ENCODE data around the gene SP8. TPM values are rescaled to one million over a fixed set of nuclear protein-coding genes. Genes with fewer than 3 reads are reported as not detected.

Gene SP8
- total RNA-seq, 1 experiment from 2014 or later: 63.6 TPM

GRCh38 chr7:20798694-20799121 lies 12.0 kb upstream of the SP8 start (continued):
- no peak for TF ChIP-seq E2F4 (CRISPR knock-in tag; IDR thresholded peaks at IDR 0.05; ENCODE audit: borderline replicate concordance, low read depth)
- no peak for TF ChIP-seq RELA (CRISPR knock-in tag; IDR thresholded peaks at IDR 0.05; ENCODE audit: borderline replicate concordance)
- TF ChIP-seq IRF2 (CRISPR knock-in tag; IDR thresholded peaks at IDR 0.05; ENCODE audit: borderline replicate concordance, low read depth): no peak
- no peak for TF ChIP-seq ATF3 (CRISPR knock-in tag; conservative IDR thresholded peaks at IDR 0.05)

GRCh38 chr7:20798081-20798693 lies 11.5 kb upstream of the SP8 start:
- DNase-seq (ENCODE audit: low spot score): peak; percentile 65
- Mint-ChIP-seq H3K9me3 (no peaks in the 10 kb centered on the region), H3K27ac (no peak overlapping the region), H3K4me1 (peaks cover 65% of the 10 kb centered on the region), H3K4me3 (peak overlapping the region; percentile 77), H3K36me3 (no peaks in the 10 kb centered on the region), H3K27me3 (ENCODE audit: low read depth) (peaks cover 23% of the 10 kb centered on the region)
- TF ChIP-seq ZNF423 (CRISPR knock-in tag; IDR thresholded peaks at IDR 0.05): peak; percentile 99
- peak; percentile 51 for TF ChIP-seq SP1 (CRISPR knock-in tag; conservative IDR thresholded peaks at IDR 0.05)
- TF ChIP-seq ZNF232 (CRISPR knock-in tag; IDR thresholded peaks at IDR 0.05): no peak
- TF ChIP-seq TP53 (CRISPR knock-in tag; IDR thresholded peaks at IDR 0.05): 0 out of 2 replicates have a peak, but pooled peaks have one; percentile 42
- peak; percentile 76 for TF ChIP-seq ZNF263 (CRISPR knock-in tag; IDR thresholded peaks at IDR 0.05; ENCODE audit: low read depth)
- TF ChIP-seq GABPB1 (CRISPR knock-in tag; IDR thresholded peaks at IDR 0.05): no peak
- TF ChIP-seq E2F5 (CRISPR knock-in tag; IDR thresholded peaks at IDR 0.05): 0 out of 2 replicates have a peak, but pooled peaks have one; percentile 29
- CTCF ChIA-PET: interaction anchor here (0.6 to 1.1 kb wide), 4 partner anchors 13 to 456 kb away, joined by 3 to 6 read pairs (median 4); no protein-coding TSS in a partner anchor
- POLR2A ChIA-PET: interaction anchor here (1.2 to 1.7 kb wide), 3 partner anchors 12 to 22 kb away, joined by 4 to 16 read pairs (median 7); partner anchors contain the start of gene SP8
- peak; percentile 51 for ATAC-seq

- Mint-ChIP-seq H3K27ac (peak overlapping the region; percentile 22), H3K4me3 (peak overlapping the region; percentile 81), H3K9me3 (no peaks in the 10 kb centered on the region), H3K27me3 (ENCODE audit: low read depth) (peaks cover 29% of the 10 kb centered on the region), H3K36me3 (no peaks in the 10 kb centered on the region), H3K4me1 (peaks cover 69% of the 10 kb centered on the region)
- TF ChIP-seq OVOL2 (CRISPR knock-in tag; IDR thresholded peaks at IDR 0.05; ENCODE audit: borderline replicate concordance) (no peak), ZNF138 (CRISPR knock-in tag; conservative IDR thresholded peaks at IDR 0.05) (no peak), JAZF1 (CRISPR knock-in tag; IDR thresholded peaks at IDR 0.05) (no peak), ZNF532 (CRISPR knock-in tag; IDR thresholded peaks at IDR 0.05; ENCODE audit: borderline replicate concordance) (no peak), NR3C1 (CRISPR knock-in tag; conservative IDR thresholded peaks at IDR 0.05; ENCODE audit: low read depth) (no peak), MAX (CRISPR knock-in tag; IDR thresholded peaks at IDR 0.05) (peak; percentile 30; the same call in 1 of the 2 replicates), E2F4 (CRISPR knock-in tag; IDR thresholded peaks at IDR 0.05; ENCODE audit: borderline replicate concordance, low read depth) (no peak)
- TF ChIP-seq, protein P1, sequence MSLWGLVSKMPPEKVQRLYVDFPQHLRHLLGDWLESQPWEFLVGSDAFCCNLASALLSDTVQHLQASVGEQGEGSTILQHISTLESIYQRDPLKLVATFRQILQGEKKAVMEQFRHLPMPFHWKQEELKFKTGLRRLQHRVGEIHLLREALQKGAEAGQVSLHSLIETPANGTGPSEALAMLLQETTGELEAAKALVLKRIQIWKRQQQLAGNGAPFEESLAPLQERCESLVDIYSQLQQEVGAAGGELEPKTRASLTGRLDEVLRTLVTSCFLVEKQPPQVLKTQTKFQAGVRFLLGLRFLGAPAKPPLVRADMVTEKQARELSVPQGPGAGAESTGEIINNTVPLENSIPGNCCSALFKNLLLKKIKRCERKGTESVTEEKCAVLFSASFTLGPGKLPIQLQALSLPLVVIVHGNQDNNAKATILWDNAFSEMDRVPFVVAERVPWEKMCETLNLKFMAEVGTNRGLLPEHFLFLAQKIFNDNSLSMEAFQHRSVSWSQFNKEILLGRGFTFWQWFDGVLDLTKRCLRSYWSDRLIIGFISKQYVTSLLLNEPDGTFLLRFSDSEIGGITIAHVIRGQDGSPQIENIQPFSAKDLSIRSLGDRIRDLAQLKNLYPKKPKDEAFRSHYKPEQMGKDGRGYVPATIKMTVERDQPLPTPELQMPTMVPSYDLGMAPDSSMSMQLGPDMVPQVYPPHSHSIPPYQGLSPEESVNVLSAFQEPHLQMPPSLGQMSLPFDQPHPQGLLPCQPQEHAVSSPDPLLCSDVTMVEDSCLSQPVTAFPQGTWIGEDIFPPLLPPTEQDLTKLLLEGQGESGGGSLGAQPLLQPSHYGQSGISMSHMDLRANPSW (CRISPR knock-in tag; conservative IDR thresholded peaks at IDR 0.05; ENCODE audit: low read depth): no peak
- peak; percentile 71 for DNase-seq (ENCODE audit: low spot score)
- peak; percentile 40 for ATAC-seq
- ChIA-PET POLR2A (interaction anchor here (1.2 to 1.7 kb wide), 3 partner anchors 11 to 22 kb away, joined by 4 to 16 read pairs (median 7); partner anchors contain the start of gene SP8), CTCF (interaction anchor here (0.5 to 1.2 kb wide), 6 partner anchors 12 to 456 kb away, joined by 3 to 6 read pairs (median 4); no protein-coding TSS in a partner anchor)
These were observed 10.9 kb upstream of the SP8 start for GRCh38 chr7:20797462-20798080.

Measured in WTC11 (cell line).